Activated CD4-positive, alpha-beta T cell treated with anti-CD3 and anti-CD28 coated beads, Interleukin-2, amount 50 U/mL, for 1 hour (primary cell): Measurements from ENCODE around the gene USP6.
A peak's percentile ranks its signal among the peaks of the same experiment; 100 is the strongest.
"Not testable (repeated sequence)": the region's sequence is repeated elsewhere in the genome, so short reads cannot be mapped to it uniquely, and the experiment has no call there.

Experiments
- DNase-seq: peaks from one replicate; pipeline ENCODE4 v3.0.0-alpha.2; 2020

The USP6 gene

DNA sequence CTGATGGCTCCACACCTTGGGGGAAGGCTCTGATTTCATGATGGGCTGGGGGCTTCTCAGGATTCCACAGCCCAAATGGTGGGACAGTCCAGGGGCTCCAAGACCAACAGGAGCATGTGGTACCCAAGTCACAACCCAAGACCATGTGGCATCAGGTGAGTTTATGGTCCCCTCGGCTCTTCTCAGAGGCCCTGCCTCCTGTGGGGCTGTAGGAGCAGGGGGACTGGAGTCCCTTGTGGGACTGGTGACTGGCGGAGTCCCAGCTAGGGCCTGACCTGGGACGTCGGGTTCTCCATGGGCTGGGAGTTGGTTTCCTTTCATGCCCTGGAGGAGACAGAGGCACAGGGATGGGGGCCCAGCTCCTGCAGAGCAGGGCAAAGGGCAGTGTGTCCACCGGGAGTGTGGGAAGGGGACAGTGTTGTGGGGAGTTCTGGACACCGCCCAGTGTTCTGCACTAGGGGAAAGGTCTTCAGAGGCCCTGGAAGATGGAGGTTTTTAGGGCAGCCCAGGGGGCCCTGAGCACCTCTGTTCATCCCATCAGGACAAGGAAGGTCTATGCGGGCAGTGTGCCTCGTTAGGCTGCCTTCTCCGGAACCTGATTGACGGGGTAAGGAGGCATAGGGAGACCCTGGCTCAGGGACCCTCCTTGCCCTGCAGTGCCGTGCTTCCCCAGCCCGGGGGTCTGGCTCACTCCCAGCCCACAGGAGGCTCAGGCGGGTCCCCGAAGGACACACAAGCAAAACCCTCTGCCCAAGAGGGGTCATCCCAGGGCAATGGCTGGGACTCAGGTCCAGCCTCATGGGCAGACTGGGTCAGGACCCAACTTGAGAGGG is 21.0 kb downstream of the USP6 start:
- not testable (repeated sequence) for DNase-seq

DNA sequence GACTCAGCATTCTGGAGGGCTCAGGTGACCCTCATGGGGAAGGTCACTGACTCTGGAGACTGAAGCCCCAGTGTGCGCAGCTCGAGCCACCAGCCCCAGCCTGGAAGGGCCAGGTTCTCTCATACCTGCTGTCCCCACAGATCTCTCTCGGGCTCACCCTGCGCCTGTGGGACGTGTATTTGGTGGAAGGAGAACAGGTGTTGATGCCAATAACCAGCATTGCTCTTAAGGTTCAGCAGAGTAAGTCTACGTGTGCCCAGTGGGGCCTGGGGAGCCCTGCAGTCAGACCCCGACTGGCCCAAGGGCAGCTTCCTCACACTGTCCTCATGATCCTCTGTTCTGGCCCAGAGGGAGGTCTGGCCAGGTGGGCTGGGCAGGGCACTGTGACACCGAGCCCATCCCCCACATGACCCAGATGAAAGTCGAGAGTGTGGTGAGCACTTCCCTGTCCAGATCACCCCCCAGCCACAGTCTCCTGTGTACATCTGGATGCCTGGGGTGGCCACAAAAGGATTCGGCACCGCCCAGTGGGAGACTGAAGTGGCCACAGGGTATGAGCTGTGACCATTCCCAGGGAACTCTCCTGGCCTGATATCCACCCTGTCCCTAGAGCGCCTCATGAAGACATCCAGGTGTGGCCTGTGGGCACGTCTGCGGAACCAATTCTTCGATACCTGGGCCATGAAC is 21.8 kb downstream of the USP6 start:
- DNase-seq = not testable (repeated sequence)

DNA sequence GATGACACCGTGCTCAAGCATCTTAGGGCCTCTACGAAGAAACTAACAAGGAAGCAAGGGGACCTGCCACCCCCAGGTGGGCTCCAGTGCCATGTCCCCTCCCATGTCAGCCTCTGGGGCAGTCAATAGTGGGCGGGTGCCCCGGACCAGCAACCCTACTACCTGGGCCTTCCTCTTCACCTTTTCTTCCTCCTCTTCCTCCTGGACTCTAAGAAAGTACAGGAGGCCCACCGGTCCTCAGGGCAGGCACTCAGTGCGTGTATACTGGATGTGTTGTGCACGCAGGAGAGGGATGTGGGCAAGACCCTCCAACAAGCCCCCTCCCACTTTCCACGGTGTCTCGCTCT is 22.3 kb downstream of the USP6 start:
- DNase-seq = not testable (repeated sequence)

DNA sequence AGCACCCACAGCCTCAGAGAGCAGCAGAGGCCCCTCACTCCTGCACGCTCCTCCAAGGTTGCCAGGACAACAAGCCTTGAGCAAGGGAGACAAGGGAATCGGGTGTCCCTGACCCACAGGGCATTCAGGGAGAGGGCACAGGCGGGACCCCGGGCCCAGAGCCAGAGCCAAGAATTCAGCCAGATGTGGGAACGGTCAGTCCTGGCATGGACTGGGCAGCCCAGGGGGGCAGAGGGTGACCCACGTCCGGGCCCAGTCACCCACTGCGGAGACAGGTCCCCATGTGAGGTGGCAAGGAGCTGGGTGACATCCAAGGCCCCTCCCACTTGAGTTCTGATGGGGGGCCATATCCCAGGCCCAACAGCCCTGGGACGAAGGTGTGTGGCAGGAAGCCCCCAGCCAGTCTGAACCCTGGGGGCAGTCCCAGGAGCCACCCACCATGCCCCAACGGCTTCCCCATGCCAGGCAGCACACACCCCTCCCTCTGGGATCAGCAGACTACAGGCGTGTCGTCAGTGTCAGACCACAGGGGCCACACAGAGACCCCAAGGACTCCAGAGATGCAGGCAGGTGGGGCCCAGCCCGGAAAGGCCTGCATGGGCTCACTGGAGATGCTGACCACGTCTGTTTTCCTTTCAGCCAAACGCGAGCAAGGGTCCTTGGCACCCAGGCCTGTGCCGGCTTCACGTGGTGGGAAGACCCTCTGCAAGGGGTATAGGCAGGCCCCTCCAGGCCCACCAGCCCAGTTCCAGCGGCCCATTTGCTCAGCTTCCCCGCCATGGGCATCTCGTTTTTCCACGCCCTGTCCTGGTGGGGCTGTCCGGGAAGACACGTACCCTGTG is 23.0 kb downstream of the USP6 start:
- no peak for DNase-seq

DNA sequence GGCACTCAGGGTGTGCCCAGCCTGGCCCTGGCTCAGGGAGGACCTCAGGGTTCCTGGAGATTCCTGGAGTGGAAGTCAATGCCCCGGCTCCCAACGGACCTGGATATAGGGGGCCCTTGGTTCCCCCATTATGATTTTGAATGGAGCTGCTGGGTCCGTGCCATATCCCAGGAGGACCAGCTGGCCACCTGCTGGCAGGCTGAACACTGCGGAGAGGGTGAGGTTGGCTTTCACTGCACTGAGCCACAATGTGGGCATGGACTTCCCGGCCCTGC is 23.6 kb downstream of the USP6 start:
- DNase-seq = no peak

DNA sequence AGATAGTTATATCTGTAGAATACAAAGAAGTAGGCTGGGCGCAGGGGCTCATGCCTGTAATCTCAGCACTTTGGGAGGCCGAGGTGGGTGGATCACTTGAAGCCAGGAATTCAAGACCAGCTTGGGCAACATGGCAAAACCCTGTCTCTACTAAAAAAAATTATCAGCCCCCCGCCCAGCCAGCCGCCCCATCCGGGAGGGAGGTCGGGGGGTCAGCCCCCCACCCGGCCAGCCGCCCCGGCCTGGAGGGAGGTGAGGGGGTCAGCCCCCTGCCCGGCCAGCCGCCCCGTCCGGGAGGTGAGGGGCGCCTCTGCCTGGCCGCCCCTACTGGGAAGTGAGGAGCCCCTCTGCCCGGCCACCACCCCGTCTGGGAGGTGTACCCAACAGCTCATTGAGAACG is 27.0 kb downstream of the USP6 start:
- not testable (repeated sequence) for DNase-seq

DNA sequence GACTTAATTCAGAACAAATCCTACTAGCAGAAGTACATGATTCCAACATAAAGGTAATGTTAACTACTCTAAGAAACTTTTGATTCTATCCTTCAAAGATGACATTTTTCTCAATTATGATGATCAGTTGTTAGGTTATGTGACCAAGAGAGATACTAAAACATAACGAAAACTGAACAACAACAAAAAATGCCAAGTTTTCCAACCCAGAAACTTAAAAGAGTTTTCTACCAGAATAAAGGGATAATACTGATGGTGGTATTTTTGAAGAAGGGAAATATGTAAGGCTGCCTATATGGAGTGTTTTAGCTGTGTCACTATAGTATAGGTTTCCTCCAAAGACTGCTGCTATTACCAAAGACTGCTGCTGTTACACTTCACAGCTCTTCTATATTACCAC is 30.3 kb downstream of the USP6 start:
- not testable (repeated sequence) for DNase-seq

DNA sequence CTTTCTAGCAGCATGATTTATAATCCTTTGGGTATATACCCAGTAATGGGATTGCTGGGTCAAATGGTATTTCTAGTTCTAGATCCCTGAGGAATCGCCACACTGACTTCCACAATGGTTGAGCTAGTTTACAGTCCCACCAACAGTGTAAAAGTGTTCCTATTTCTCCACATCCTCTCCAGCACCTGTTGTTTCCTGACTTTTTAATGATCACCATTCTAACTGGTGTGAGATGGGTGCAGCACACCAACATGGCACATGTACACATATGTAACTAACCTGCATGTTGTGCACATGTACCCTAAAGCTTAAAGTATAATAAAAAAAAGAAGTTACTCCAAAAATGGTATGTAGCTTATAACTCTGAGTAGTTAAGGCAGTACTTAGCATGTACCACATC is 44.9 kb downstream of the USP6 start:
- DNase-seq = not testable (repeated sequence)

DNA sequence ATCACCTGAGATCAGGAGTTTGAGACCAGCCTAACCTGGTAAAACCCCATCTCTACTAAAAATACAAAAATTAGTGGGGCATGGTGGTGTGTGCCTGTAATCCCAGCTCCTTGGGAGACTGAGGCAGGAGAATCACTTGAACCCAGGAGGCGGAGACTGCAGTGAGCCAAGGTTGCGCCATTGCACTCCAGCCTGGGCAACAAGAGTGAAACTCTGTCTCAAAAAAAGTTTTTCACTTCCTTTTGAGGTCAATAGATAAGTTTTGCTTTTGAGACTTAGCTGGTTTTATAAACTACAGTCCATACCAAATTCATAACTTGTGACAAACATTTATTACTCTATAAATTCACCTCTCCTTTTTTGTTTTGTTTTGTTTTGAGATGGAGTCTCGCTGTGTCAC is 46.0 kb downstream of the USP6 start:
- not testable (repeated sequence) for DNase-seq

DNA sequence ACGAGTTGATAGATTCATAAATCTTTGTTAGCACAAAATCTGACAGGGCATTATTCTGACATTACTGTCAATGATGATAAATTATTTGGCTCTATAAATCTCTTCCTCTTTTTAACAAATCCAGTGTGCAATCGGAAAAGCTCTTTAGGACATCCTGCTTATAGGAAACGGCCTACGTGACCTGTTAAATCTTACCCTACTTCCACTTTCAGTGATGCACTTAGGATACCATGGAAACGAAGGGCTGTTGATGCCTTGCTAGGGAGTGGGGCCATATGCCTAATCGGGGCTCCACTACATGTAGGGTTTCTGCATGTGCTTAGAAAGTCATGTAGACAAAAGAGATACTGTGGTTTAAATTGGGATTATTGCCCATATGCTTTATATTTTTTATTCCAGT is 48.6 kb downstream of the USP6 start:
- no peak for DNase-seq

DNA sequence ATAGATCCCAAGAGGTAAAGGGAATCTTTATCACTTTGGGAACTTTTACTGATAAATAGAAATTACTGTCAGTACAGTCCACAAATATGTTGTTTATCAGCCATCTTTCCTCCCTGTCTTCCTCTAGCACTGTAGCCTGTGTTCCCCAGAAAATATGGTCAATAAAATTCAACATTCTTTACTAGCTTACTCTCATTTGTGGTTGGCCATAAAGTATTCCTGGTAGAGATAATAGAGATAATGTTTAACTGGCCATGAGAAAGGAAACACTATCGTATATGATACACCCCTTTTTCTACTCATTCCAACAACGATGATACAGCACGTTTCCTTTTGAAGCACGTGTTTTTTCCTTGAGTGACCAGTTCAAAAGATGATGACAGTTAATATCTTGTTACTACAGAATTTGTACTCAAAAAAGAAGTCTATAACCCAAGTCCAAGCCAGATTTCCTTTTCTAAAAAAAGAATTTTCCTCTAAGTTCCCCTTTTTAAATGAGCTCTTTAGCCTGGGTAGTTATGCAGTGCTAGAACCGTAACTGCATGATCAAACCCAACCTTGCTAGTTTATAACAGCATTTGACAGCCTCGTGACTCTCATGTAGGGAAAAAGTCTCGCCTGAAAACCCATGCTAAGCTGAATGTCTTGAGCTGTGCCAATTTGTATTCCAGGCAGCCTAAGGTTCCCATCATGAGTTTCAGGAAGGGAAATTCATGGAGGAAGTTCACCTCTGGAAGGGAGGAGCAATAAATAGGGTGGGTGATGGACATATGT is 50.1 kb downstream of the USP6 start:
- not testable (repeated sequence) for DNase-seq

DNA sequence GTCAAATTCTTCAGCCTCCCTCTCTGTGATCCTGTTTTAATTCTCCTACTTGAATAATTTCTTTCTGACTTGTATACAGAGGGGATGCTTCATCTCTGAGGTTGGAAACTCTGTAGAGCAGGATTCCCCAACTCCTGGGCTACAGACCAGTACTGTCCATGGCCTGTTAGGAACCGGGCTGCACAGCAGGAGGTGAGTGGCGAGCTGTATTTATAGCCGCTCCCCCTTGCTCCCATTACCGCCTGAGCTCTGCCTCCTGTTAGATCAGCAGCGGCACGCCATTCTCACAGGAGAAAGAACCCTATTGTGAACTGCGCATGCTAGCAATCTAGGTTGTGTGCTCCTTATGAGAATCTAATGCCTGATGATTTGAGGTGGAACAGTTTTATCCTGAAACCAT is 59.2 kb downstream of the USP6 start:
- not testable (repeated sequence) for DNase-seq

DNA sequence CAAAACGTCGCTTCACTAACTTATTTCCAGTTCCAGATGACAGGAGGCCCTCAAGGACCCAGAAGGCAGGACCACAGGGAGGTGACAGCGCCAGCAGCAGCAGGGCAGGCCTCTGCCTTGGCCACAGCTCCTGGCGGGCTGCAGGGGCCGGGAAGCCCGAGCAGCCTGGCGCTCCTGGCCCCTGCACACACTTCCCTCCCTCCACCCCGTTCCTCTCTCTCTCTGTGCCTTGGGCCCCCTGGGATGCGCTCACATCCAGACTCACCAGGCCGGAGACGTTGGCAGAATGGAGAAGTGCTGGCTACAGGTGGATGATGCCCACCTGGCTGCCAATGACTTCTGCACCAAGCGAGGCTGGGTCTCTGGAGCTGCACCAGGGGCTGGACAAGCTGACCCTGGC is 63.2 kb downstream of the USP6 start:
- DNase-seq = no peak

DNA sequence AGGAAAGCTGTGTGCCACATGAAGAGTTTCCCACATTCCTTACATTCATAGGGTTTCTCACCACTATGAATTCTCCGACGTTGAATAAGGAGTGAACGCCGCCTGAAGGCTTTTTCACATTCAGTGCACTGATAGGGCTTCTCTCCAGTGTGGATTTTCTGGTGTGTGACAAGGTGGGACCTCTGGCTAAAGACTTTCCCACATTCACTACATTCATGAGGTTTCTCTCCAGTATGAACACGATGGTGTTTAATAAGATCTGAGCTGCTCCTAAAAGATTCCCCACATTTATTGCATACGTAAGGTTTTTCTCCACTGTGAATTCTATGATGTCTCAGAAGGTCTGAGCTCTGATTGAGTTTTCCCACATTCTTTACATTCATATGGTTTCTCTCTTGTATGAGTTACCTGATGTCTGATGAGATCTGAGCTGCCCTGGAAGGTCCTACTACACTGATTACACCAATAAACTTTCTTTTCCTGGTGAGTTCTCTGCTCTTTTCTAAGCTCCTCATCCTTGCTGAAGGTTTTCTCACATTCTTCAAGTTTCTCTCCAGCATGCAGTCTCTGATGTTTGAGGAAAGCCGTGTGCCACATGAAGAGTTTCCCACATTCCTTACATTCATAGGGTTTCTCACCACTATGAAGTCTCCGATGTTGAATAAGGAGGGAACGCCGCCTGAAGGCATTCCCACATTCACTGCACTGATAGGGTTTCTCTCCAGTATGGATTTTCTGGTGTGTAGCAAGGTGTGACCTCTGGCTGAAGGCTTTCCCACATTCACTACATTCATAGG is 65.9 kb downstream of the USP6 start:
- DNase-seq = no peak

DNA sequence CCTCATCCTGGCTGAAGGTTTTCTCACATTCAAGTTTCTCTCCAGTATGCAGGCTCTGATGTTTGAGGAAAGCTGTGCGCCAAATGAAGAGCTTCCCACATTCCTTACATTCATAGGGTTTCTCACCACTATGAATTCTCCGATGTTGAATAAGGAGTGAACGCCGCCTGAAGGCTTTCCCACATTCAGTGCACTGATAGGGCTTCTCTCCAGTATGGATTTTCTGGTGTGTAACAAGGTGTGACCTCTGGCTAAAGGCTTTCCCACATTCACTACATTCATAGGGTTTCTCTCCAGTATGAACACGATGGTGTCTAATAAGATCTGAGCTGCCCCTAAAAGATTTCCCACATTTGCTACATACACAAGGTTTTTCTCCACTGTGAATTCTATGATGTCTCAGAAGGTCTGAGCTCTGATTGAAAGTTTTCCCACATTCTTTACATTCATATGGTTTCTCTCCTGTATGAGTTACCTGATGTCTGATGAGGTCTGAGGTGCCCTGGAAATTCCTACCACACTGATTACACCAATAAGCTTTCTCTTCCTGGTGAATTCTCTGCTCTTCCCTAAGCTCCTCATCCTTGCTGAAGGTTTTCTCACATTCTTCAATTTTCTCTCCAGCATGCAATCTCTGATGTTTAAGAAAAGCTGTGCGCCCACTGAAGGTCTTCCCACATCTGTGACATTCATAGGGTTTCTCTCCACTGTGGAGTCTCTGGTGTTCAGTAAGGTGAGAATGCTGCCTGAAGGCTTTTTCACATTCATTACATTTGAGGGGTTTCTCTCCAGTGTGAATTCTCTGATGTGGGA is 67.0 kb downstream of the USP6 start:
- DNase-seq = no peak

DNA sequence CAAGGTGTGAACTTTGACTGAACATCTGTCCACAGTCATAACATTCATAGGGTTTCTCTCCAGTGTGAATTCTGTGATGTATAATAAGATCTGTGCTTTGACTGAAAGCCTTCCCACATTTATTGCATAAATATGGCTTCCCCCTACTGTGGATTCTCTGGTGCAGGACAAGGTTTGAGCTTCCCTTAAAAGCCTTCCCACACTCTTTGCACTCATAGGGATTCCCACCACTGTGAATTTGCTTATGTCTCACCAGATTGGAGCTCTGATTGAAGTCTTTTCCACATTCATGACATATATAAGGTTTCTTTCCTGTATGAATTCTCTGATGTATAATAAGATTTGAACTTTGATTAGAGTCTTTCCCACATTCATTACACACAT is 67.6 kb downstream of the USP6 start:
- no peak for DNase-seq

DNA sequence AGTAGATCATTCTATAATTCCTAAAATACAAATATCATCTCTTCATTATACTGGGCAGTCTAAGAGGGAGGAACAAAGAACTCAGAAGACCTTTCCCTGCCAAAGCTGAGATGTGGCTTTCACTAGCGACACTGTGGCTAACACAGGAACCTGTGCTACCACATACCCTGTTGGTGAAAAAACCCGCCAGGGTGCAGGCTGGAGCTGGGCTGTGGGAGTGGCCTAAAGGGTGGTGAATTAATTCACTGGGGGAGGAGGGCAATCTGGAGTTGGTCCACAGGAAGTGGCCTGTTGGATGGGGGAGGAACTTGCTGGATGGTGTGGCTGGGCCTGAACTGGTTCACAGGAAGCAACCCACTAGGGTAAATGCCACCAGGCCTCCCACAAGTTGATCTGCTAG is 68.5 kb downstream of the USP6 start:
- DNase-seq = no peak

DNA sequence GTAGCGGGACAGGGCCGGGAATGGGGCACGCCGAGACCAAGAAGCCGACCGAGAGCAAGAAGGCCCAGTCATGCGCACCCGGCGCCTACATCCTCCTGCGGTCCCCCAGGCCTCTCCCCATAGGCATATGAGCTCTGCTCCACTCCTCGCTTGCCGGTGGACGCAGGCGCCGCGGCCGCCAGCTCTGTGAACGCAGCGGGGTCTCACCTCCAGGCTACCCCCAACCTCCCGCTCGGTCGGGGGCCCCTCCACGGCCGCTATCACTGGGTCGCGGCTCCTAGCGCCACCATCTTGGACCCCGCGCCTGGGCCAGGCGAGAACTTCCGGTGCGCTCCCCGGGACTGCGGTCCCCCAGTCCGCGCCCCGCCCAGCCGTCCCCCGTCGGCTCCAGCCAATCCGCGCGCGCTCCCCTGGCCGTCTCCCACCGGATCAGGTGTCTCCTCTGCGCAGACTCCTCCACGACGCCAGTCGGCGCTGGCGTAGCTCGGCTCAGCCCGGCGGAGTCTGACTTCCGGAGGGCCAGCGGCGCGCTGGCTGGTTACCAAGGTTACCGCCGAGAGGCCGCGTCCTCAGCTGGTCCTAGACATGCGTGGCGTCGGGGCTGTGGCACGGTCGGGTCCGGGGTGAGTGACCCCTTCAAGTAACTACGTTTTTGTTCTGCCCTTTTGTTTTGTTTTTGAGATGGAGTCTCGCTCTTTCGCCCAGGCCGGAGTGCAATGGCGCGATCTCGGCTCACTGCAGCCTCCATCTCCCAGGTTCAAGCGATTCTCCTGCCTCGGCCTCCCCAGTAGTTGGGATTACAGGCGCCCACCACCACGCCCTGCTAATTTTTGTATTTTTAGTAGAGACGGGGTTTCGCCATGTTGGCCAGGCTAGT is 75.9 kb downstream of the USP6 start, which contains the start of gene ZNF594:
Gene ZNF594 (minus strand): TSS at position 328 of the 877 bp plus-strand sequence. CDS start 7,612 bp downstream, outside the sequence.
- DNase-seq = peak; percentile 97

DNA sequence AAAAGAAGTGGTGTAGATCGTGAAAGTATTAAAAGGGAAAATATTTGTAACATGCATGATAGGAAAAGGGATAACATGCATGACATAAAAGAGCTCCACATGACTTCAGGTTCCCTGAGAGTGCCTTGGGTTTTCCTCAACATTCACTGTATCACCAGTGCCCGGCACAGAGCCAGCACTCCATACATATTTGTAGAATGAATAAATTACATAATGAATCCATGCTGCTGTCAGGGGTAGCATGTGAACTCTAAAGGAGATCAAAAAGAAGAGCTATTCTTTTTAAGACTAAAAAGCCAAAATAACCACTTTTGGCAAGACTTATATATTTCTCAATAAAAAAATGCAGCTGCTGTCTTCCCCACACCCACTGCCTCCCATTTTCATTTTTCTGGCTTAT is 78.5 kb downstream of the USP6 start:
- no peak for DNase-seq

DNA sequence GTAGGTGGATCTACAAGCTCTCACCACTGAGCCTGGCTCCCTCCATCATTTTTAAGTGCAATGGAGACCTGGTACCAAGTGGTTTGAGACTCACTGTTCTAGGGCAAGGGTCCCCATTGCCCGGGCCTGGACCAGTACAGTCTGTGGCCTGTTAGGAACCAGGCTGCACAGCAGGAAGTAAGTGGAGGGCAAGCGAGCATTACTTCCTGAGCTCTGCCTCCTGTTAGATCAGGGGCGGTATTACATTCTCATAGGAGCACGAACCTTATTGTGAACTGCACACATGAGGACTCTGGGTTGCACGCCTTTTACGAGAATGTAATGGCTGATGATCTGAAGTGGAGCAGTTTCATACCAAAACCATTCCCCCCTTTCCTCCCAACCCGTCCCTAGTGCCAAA is 82.6 kb downstream of the USP6 start:
- no peak for DNase-seq
